Measurements from ENCODE around the gene ABCA5. TPM values are rescaled to one million over a fixed set of nuclear protein-coding genes. Genes with fewer than 3 reads are reported as not detected.

The ABCA5 gene
- total and polyA plus RNA-seq, 9 of the 15 experiments (the other 6 are each of a cell fraction or from before 2014, with no cell fraction given), result 0.74 to 2.3 (median 1.4) TPM

GRCh38 chr17:69350911-69351310, 24.0 kb upstream of the ABCA5 start:
- Histone ChIP-seq H3K9me1 (ENCODE audit: control insufficient read depth, insufficient read depth, low read length) (no peaks in the 10 kb centered on the region), H3K27me3 (ENCODE audit: control insufficient read depth in 2 of 2, insufficient read depth in 2 of 2, low read length in 2 of 2) (peaks cover 0 to 6% of the 10 kb centered on the region in 2 experiments; a peak in 2 of 5 replicates), H3K9me3 (replicated peaks; ENCODE audit: control insufficient read depth, insufficient read depth, low read depth, low read length) (no peaks in the 10 kb centered on the region), H3K4me3 (no peak overlapping the region), H2AFZ (ENCODE audit: low read depth, low read length) (no peak overlapping the region), H3K4me2 (ENCODE audit: insufficient read depth, low read length) (no peak overlapping the region), H3K36me3 (ENCODE audit: control insufficient read depth, insufficient read depth, low read length) (no peaks in the 10 kb centered on the region), H3K9ac (ENCODE audit: insufficient read depth in 1 of 2, low read depth in 2 of 2, low read length in 2 of 2) (no peak overlapping the region), H3K4me1 (replicated peaks in 1 of 2; ENCODE audit: control insufficient read depth in 2 of 2, insufficient read depth in 2 of 2, low read length in 2 of 2) (no peaks in the 10 kb centered on the region), H3K27ac (ENCODE audit: extremely low read depth, low read depth, low read length) (no peak overlapping the region), H4K20me1 (replicated peaks; ENCODE audit: control insufficient read depth, insufficient read depth, low read length) (no peaks in the 10 kb centered on the region), H3K79me2 (ENCODE audit: control insufficient read depth, insufficient read depth, low read length) (no peaks in the 10 kb centered on the region)
- FAIRE-seq, result no peak
- no peak for ATAC-seq
- TF ChIP-seq FOXJ2 (tag; IDR thresholded peaks at IDR 0.05) (no peak), CREBBP (IDR thresholded peaks at IDR 0.05; ENCODE audit: low read depth, low read length) (no peak), NCOR1 (IDR thresholded peaks at IDR 0.05) (no peak), ZNF561 (CRISPR knock-in tag; conservative IDR thresholded peaks at IDR 0.05) (no peak), ARHGAP35 (IDR thresholded peaks at IDR 0.05; ENCODE audit: partially characterized antibody) (no peak), CXXC5 (CRISPR knock-in tag; IDR thresholded peaks at IDR 0.05) (no peak), EWSR1 (IDR thresholded peaks at IDR 0.05; ENCODE audit: borderline replicate concordance, low read depth, partially characterized antibody) (no peak)
- DNase-seq (ENCODE audit: extremely low read depth in 1 of 4, low spot score in 3 of 4), result no peak
- intact Hi-C loops (cut with micrococcal nuclease), result no loop called here
- in situ Hi-C loops (cut with MboI), result no loop called here
- POLR2A ChIA-PET, result no interaction called here
- 0% methylated on average over 4 of the region's 4 CpGs for WGBS (ENCODE audit: insufficient coverage, low coverage, missing lambda C conversion rate)
- BruUV-seq (replicated peaks), result no TSS peak
- CTCF ChIA-PET (ENCODE audit: low intra/inter-chr PET ratio), result no interaction called here

- Histone ChIP-seq H4K20me1 (replicated peaks; ENCODE audit: control insufficient read depth, insufficient read depth, low read length) (no peaks in the 10 kb centered on the region), H3K9me1 (ENCODE audit: control insufficient read depth, insufficient read depth, low read length) (no peaks in the 10 kb centered on the region), H2AFZ (ENCODE audit: low read depth, low read length) (no peak overlapping the region), H3K4me3 (no peak overlapping the region), H3K9ac (ENCODE audit: insufficient read depth in 1 of 2, low read depth in 2 of 2, low read length in 2 of 2) (no peak overlapping the region), H3K36me3 (ENCODE audit: control insufficient read depth, insufficient read depth, low read length) (no peaks in the 10 kb centered on the region), H3K27ac (ENCODE audit: extremely low read depth, low read depth, low read length) (no peak overlapping the region), H3K4me1 (replicated peaks in 1 of 2; ENCODE audit: control insufficient read depth in 2 of 2, insufficient read depth in 2 of 2, low read length in 2 of 2) (no peaks in the 10 kb centered on the region), H3K9me3 (replicated peaks; ENCODE audit: control insufficient read depth, insufficient read depth, low read depth, low read length) (no peaks in the 10 kb centered on the region), H3K79me2 (ENCODE audit: control insufficient read depth, insufficient read depth, low read length) (no peaks in the 10 kb centered on the region), H3K4me2 (ENCODE audit: insufficient read depth, low read length) (no peak overlapping the region), H3K27me3 (ENCODE audit: control insufficient read depth in 2 of 2, insufficient read depth in 2 of 2, low read length in 2 of 2) (peaks cover 0 to 6% of the 10 kb centered on the region in 2 experiments; a peak in 2 of 5 replicates)
- intact Hi-C loops (cut with micrococcal nuclease), result no loop called here
- POLR2A ChIA-PET, result no interaction called here
- no peak for ATAC-seq
- CTCF ChIA-PET (ENCODE audit: low intra/inter-chr PET ratio), result no interaction called here
- DNase-seq (ENCODE audit: extremely low read depth in 1 of 4, low spot score in 3 of 4), result no peak
- in situ Hi-C loops (cut with MboI), result no loop called here
- BruUV-seq (replicated peaks), result no TSS peak
- 0% methylated on average over 2 of the region's 2 CpGs for WGBS (ENCODE audit: insufficient coverage, low coverage, missing lambda C conversion rate)
- no peak for FAIRE-seq
- no peak for TF ChIP-seq SAP30 (IDR thresholded peaks at IDR 0.05; ENCODE audit: borderline replicate concordance, insufficient read depth, low read depth, low read length, poor library complexity, severe bottlenecking)
- no peak for TF ChIP-seq RAD21 (CRISPR knock-in tag; conservative IDR thresholded peaks at IDR 0.05 in 1 of 2, IDR thresholded peaks at IDR 0.05 in 1 of 2)
- TF ChIP-seq ZNF280A (IDR thresholded peaks at IDR 0.05; ENCODE audit: low read depth, partially characterized antibody), result no peak
- no peak for TF ChIP-seq CREB3 (tag; conservative IDR thresholded peaks at IDR 0.05; ENCODE audit: low read depth)
- TF ChIP-seq MITF (IDR thresholded peaks at IDR 0.05), result no peak
Measured at GRCh38 chr17:69348429-69348828, 21.5 kb upstream of the ABCA5 start.
